Measurements from ENCODE around the gene AKR1D1. TPM values are rescaled to one million over a fixed set of nuclear protein-coding genes. Genes with fewer than 3 reads are reported as not detected.
"Not testable (repeated sequence)": the region's sequence is repeated elsewhere in the genome, so short reads cannot be mapped to it uniquely, and the experiment has no call there.

AKR1D1 gene
- total and polyA plus RNA-seq, 2 donors (not counting 1 experiment from before 2014, with no cell fraction given), result not detected

DNA sequence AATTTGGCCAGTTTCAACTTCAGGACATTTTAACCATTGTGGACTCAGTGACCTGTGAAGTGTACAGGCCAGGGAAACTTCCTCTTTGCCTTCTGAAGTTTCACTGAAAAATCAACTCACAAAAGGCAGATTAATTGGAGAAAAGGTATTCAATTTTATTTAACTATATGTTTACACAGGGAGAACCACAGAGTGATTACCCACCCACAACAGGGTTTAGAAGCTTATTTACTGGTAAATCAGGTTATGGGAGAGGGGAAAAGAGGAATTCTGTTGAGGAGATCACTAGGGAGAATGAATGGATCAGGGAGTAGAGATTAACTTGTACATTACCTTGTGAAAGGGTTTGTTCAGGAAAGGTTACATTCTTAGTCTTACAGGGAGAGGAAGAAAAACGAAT lies 1.7 kb upstream of the AKR1D1 start:
- Histone ChIP-seq H3K9me3 (ENCODE audit: control extremely low read depth in 1 of 3, control insufficient read depth in 2 of 3, insufficient read depth in 1 of 3, low read length in 2 of 3) (peaks cover 0 to 8% (median 3%) of the 10 kb centered on the region in 3 donors), H3K4me1 (ENCODE audit: control insufficient read depth in 2 of 2, insufficient read depth in 2 of 2, low read length in 2 of 2) (peaks cover 17 to 18% of the 10 kb centered on the region in 2 donors), H3K27ac (ENCODE audit: low read length in 2 of 2) (no peak overlapping the region), H3K9ac (ENCODE audit: low read length) (no peak overlapping the region), H3K79me2 (ENCODE audit: control insufficient read depth, insufficient read depth, low read length) (no peaks in the 10 kb centered on the region), H3K4me3 (ENCODE audit: control extremely low read depth in 1 of 5, extremely low read depth in 1 of 5, insufficient read depth in 1 of 5, low read depth in 2 of 5, low read length in 4 of 5) (no peak overlapping the region), H3K27me3 (replicated peaks in 1 of 4; ENCODE audit: control extremely low read depth in 1 of 4, control insufficient read depth in 3 of 4, insufficient read depth in 4 of 4, low read length in 3 of 4) (no peaks in the 10 kb centered on the region), H4K20me1 (ENCODE audit: control insufficient read depth, insufficient read depth, low read length, poor library complexity, severe bottlenecking) (no peaks in the 10 kb centered on the region), H3K36me3 (replicated peaks in 1 of 2; ENCODE audit: control extremely low read depth in 1 of 2, control insufficient read depth in 1 of 2, extremely low read depth in 1 of 2, insufficient read depth in 2 of 2, low read length in 1 of 2) (no peaks in the 10 kb centered on the region), H2AFZ (ENCODE audit: insufficient read depth, low read depth, low read length, poor library complexity, severe bottlenecking) (no peak overlapping the region), H3K4me2 (replicated peaks; ENCODE audit: low read depth, low read length, poor library complexity, severe bottlenecking) (peak overlapping the region; percentile 20)
- H3K27me3 Mint-ChIP-seq, result no peaks in the 10 kb centered on the region
- DNase-seq, result no peak
- POLR2A ChIA-PET, result no interaction called here
- no peak overlapping the region for H3K27ac Mint-ChIP-seq
- H3K4me3 Mint-ChIP-seq, result no peak overlapping the region
- no peaks in the 10 kb centered on the region for H3K9me3 Mint-ChIP-seq (ENCODE audit: insufficient read depth)
- WGBS (ENCODE audit: insufficient coverage), result 90% methylated on average over 1 of the region's 1 CpG
- TF ChIP-seq, protein P1, sequence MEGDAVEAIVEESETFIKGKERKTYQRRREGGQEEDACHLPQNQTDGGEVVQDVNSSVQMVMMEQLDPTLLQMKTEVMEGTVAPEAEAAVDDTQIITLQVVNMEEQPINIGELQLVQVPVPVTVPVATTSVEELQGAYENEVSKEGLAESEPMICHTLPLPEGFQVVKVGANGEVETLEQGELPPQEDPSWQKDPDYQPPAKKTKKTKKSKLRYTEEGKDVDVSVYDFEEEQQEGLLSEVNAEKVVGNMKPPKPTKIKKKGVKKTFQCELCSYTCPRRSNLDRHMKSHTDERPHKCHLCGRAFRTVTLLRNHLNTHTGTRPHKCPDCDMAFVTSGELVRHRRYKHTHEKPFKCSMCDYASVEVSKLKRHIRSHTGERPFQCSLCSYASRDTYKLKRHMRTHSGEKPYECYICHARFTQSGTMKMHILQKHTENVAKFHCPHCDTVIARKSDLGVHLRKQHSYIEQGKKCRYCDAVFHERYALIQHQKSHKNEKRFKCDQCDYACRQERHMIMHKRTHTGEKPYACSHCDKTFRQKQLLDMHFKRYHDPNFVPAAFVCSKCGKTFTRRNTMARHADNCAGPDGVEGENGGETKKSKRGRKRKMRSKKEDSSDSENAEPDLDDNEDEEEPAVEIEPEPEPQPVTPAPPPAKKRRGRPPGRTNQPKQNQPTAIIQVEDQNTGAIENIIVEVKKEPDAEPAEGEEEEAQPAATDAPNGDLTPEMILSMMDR (IDR thresholded peaks at IDR 0.05), result no peak
- no peak for TF ChIP-seq EZH2 (IDR thresholded peaks at IDR 0.05; ENCODE audit: borderline replicate concordance, insufficient read depth, low read depth, low read length, poor library complexity, severe bottlenecking)
- no peak for ATAC-seq (ENCODE audit: low read depth)
- H3K4me1 Mint-ChIP-seq, result peaks cover 26% of the 10 kb centered on the region
- CTCF ChIA-PET, result no interaction called here
- intact Hi-C loops (cut with micrococcal nuclease), result no loop called here

DNA sequence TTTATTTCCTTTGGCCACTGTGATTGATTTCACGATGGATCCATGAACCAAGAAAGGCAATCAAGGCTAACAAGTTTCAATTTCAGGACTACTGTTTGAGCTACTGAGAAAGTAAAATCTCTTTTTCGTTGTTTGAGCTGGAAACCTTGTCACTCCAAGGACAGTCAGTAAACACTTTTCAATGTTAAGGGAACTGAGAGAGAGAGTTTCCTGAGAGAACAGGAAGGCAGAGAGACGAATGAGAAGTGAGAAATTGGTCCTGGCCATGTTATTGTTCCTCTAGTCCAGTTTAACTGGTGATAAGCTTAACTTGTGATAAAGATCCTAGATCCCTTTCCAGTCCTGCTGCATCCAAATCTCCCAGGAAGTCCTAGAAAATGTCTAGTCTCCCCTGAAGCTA lies 909 bp upstream of the AKR1D1 start:
- peak overlapping the region in 1 of 2 donors; percentile 50 for H3K27ac ChIP-seq (ENCODE audit: low read length in 2 of 2)
- peak overlapping the region; percentile 46 for H3K4me2 ChIP-seq (replicated peaks; ENCODE audit: low read depth, low read length, poor library complexity, severe bottlenecking)
- H2AFZ ChIP-seq (ENCODE audit: insufficient read depth, low read depth, low read length, poor library complexity, severe bottlenecking), result peak overlapping the region; percentile 40
- H3K27me3 Mint-ChIP-seq, result no peaks in the 10 kb centered on the region
- H3K4me1 ChIP-seq (ENCODE audit: control insufficient read depth in 2 of 2, insufficient read depth in 2 of 2, low read length in 2 of 2), result peaks cover 17 to 18% of the 10 kb centered on the region in 2 donors
- no peak for DNase-seq
- WGBS (ENCODE audit: insufficient coverage), result 10% methylated on average over 2 of the region's 3 CpGs
- no peaks in the 10 kb centered on the region for H3K27me3 ChIP-seq (replicated peaks in 1 of 4; ENCODE audit: control extremely low read depth in 1 of 4, control insufficient read depth in 3 of 4, insufficient read depth in 4 of 4, low read length in 3 of 4)
- no peaks in the 10 kb centered on the region for H3K79me2 ChIP-seq (ENCODE audit: control insufficient read depth, insufficient read depth, low read length)
- intact Hi-C loops (cut with micrococcal nuclease), result no loop called here
- peak overlapping the region in 1 of 5 experiments; percentile 2 for H3K4me3 ChIP-seq (ENCODE audit: control extremely low read depth in 1 of 5, extremely low read depth in 1 of 5, insufficient read depth in 1 of 5, low read depth in 2 of 5, low read length in 4 of 5)
- peaks cover 0 to 8% (median 3%) of the 10 kb centered on the region in 3 donors for H3K9me3 ChIP-seq (ENCODE audit: control extremely low read depth in 1 of 3, control insufficient read depth in 2 of 3, insufficient read depth in 1 of 3, low read length in 2 of 3)
- CTCF ChIA-PET, result no interaction called here
- no peak for ATAC-seq (ENCODE audit: low read depth)
- no peaks in the 10 kb centered on the region for H3K9me3 Mint-ChIP-seq (ENCODE audit: insufficient read depth)
- no peak overlapping the region for H3K27ac Mint-ChIP-seq
- peak overlapping the region; percentile 4 for H3K9ac ChIP-seq (ENCODE audit: low read length)
- H3K4me1 Mint-ChIP-seq, result peaks cover 26% of the 10 kb centered on the region
- TF ChIP-seq EZH2 (IDR thresholded peaks at IDR 0.05; ENCODE audit: borderline replicate concordance, insufficient read depth, low read depth, low read length, poor library complexity, severe bottlenecking), result no peak
- TF ChIP-seq, protein P1 (IDR thresholded peaks at IDR 0.05), result no peak
- POLR2A ChIA-PET, result no interaction called here
- peak overlapping the region; percentile 14 for H3K4me3 Mint-ChIP-seq
- H3K36me3 ChIP-seq (replicated peaks in 1 of 2; ENCODE audit: control extremely low read depth in 1 of 2, control insufficient read depth in 1 of 2, extremely low read depth in 1 of 2, insufficient read depth in 2 of 2, low read length in 1 of 2), result no peaks in the 10 kb centered on the region
- no peaks in the 10 kb centered on the region for H4K20me1 ChIP-seq (ENCODE audit: control insufficient read depth, insufficient read depth, low read length, poor library complexity, severe bottlenecking)

DNA sequence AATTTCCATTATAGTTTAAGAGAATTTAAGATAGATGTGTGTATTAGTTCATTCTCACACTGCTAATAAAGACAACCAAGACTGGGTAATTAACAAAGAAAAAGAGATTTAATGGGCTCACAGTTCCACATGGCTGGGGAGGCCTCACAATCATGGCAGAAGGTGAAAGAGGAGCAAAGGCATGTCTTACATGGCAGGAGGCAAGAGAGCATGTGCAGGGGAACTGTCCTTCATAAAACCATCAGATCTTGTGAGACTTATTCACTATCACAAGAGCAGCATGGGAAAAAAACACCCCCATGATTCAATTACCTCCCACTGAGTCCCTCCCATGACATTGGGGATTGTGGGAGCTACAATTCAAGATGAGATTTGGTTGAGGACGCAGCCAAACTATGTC lies 473 bp upstream of the AKR1D1 start:
- peaks cover 17 to 18% of the 10 kb centered on the region in 2 donors for H3K4me1 ChIP-seq (ENCODE audit: control insufficient read depth in 2 of 2, insufficient read depth in 2 of 2, low read length in 2 of 2)
- peaks cover 23% of the 10 kb centered on the region for H3K4me1 Mint-ChIP-seq
- H3K27me3 ChIP-seq (replicated peaks in 1 of 4; ENCODE audit: control extremely low read depth in 1 of 4, control insufficient read depth in 3 of 4, insufficient read depth in 4 of 4, low read length in 3 of 4); ATAC-seq (ENCODE audit: low read depth); H3K9me3 Mint-ChIP-seq (ENCODE audit: insufficient read depth); DNase-seq; H3K27me3 Mint-ChIP-seq; H4K20me1 ChIP-seq (ENCODE audit: control insufficient read depth, insufficient read depth, low read length, poor library complexity, severe bottlenecking); H3K9ac ChIP-seq (ENCODE audit: low read length); H3K27ac Mint-ChIP-seq; H3K4me3 Mint-ChIP-seq; POLR2A ChIA-PET; CTCF ChIA-PET; H3K79me2 ChIP-seq (ENCODE audit: control insufficient read depth, insufficient read depth, low read length); intact Hi-C loops (cut with micrococcal nuclease); H3K9me3 ChIP-seq (ENCODE audit: control extremely low read depth in 1 of 3, control insufficient read depth in 2 of 3, insufficient read depth in 1 of 3, low read length in 2 of 3); H3K36me3 ChIP-seq (replicated peaks in 1 of 2; ENCODE audit: control extremely low read depth in 1 of 2, control insufficient read depth in 1 of 2, extremely low read depth in 1 of 2, insufficient read depth in 2 of 2, low read length in 1 of 2): not testable (repeated sequence)
- WGBS (ENCODE audit: insufficient coverage), result no CpG with 5 or more reads among the region's 1 CpG
- peak overlapping the region in 1 of 2 donors; percentile 50 for H3K27ac ChIP-seq (ENCODE audit: low read length in 2 of 2)
- peak overlapping the region in 1 of 5 experiments; percentile 2 for H3K4me3 ChIP-seq (ENCODE audit: control extremely low read depth in 1 of 5, extremely low read depth in 1 of 5, insufficient read depth in 1 of 5, low read depth in 2 of 5, low read length in 4 of 5)
- H3K4me2 ChIP-seq (replicated peaks; ENCODE audit: low read depth, low read length, poor library complexity, severe bottlenecking), result peak overlapping the region; percentile 46
- peak overlapping the region; percentile 40 for H2AFZ ChIP-seq (ENCODE audit: insufficient read depth, low read depth, low read length, poor library complexity, severe bottlenecking)

Data from B cell (primary cell).